ENCODE measurements around the gene CCSER1. TPM values are rescaled to one million over a fixed set of nuclear protein-coding genes. Genes with fewer than 3 reads are reported as not detected.

CCSER1 gene
- total RNA-seq, 4 donors from 2014 or later, result 27.5 to 66.5 (median 54.3) TPM

DNA sequence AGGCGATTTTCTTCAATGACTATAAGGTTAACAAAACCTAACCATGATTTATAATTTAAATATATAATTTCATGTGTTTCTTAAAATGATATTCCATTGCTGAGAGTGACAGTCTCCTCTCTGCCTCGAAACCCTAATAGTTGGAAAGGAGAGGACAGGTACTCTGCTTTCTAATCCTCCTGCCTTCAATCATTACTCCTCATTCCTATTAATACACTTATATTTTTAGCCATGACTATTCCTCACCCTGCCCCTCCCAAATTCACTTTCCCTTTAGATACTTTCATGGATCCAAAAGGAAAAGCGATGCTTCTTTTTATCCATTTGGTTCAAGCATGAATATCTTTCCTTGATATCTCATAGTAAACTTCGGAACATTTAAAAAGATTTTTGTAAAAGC is 418.2 kb downstream of the CCSER1 start:
- Histone ChIP-seq H3K4me1 (no peaks in the 10 kb centered on the region), H3K9me3 (no peaks in the 10 kb centered on the region), H3K36me3 (no peaks in the 10 kb centered on the region), H3K27me3 (no peaks in the 10 kb centered on the region), H3K27ac (no peak overlapping the region), H3K4me3 (no peak overlapping the region)
- no peak for TF ChIP-seq POLR2A (IDR thresholded peaks at IDR 0.05)
- TF ChIP-seq, protein P1, sequence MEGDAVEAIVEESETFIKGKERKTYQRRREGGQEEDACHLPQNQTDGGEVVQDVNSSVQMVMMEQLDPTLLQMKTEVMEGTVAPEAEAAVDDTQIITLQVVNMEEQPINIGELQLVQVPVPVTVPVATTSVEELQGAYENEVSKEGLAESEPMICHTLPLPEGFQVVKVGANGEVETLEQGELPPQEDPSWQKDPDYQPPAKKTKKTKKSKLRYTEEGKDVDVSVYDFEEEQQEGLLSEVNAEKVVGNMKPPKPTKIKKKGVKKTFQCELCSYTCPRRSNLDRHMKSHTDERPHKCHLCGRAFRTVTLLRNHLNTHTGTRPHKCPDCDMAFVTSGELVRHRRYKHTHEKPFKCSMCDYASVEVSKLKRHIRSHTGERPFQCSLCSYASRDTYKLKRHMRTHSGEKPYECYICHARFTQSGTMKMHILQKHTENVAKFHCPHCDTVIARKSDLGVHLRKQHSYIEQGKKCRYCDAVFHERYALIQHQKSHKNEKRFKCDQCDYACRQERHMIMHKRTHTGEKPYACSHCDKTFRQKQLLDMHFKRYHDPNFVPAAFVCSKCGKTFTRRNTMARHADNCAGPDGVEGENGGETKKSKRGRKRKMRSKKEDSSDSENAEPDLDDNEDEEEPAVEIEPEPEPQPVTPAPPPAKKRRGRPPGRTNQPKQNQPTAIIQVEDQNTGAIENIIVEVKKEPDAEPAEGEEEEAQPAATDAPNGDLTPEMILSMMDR (IDR thresholded peaks at IDR 0.05), result no peak
- no peak for DNase-seq

DNA sequence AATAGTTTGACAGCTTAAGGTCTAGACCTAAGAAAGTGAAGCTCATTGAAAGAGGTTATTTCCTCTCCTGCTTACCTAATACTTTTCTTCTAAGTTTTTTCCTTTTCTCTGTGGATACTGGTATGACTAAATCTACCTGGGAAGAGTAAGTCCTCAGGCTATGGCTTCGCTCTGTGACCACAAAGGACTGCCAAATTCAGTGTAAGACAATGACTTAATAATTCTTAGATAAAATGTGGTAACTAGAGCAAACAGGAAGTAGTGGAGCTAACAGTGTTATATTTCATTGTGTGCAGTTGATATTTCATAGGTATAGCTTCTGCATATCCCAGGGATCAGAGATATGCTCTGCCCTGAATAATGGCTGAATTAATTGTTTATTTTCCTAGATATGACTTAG is 418.9 kb downstream of the CCSER1 start:
- no peaks in the 10 kb centered on the region for H3K9me3 ChIP-seq
- no peaks in the 10 kb centered on the region for H3K4me1 ChIP-seq
- no peak for DNase-seq
- TF ChIP-seq POLR2A (IDR thresholded peaks at IDR 0.05), result no peak
- TF ChIP-seq, protein P1 (IDR thresholded peaks at IDR 0.05), result no peak
- no peaks in the 10 kb centered on the region for H3K36me3 ChIP-seq
- H3K27ac ChIP-seq, result no peak overlapping the region
- H3K4me3 ChIP-seq, result no peak overlapping the region
- no peaks in the 10 kb centered on the region for H3K27me3 ChIP-seq

DNA sequence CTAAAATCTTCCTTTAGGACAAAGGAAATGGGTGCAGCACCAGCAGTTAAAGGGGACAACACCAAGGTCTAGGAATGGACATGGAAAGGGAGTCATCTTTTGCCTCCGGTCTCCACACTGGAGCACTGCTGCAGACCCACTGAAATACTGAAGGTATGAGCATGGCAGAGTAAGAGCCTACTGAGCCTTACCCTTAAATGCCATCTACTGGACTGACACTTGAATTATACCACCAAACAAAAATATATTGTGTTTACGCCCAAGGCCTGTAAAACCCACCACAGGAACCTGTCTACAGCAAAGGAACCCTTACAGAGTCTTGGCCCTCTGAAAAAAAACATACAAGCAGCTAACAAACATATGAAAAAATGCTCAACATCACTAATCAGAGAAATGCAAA is 443.4 kb downstream of the CCSER1 start:
- TF ChIP-seq, protein P1 (IDR thresholded peaks at IDR 0.05), result no peak
- Histone ChIP-seq H3K36me3 (no peaks in the 10 kb centered on the region), H3K27ac (no peak overlapping the region), H3K4me1 (no peaks in the 10 kb centered on the region), H3K27me3 (no peaks in the 10 kb centered on the region), H3K9me3 (no peaks in the 10 kb centered on the region), H3K4me3 (no peak overlapping the region)
- DNase-seq, result no peak

DNA sequence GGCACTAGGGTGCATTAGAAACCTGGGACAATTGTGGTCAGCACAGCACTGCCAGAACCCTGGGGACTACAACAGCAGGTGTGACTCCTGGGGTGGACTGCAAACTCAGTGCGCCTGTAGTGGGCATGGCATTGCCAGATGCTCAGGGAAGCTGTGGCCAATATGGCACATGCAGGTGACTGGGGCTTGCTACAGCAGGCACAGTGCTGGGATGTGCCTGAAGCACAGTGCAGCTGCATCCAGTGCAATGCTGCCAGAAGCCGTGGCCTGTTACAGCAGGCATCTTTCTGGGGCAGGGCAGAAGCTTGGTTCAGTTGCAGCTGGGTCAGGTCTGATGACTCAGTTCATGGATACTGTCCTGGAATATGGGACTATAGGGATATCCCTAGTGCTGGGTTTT is 445.8 kb downstream of the CCSER1 start:
- DNase-seq, result no peak
- Histone ChIP-seq H3K27ac (no peak overlapping the region), H3K9me3 (no peaks in the 10 kb centered on the region), H3K27me3 (no peaks in the 10 kb centered on the region), H3K4me3 (no peak overlapping the region), H3K36me3 (no peaks in the 10 kb centered on the region), H3K4me1 (no peaks in the 10 kb centered on the region)
- TF ChIP-seq POLR2A (IDR thresholded peaks at IDR 0.05), result no peak
- TF ChIP-seq, protein P1 (IDR thresholded peaks at IDR 0.05), result no peak

DNA sequence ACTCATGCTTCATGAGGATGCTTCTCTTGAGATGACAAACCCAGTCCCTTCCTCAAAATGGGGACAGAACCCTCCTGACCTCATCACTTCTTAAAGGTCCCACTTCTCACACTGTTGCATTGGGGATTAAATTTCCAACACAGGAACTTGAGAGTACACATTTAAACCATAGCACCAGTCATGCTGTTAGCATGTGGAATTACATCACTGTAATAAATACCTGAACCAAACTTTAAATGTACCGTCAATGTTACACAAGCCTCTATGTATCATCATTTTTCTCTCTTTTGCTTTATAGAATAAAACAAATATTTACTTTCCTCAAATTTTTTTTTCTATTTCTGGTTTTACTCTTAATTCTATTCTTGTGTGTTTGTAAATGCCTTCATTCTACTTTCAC is 448.2 kb downstream of the CCSER1 start:
- no peak for DNase-seq
- H3K4me1 ChIP-seq, result no peaks in the 10 kb centered on the region
- H3K36me3 ChIP-seq, result no peaks in the 10 kb centered on the region
- no peak overlapping the region for H3K4me3 ChIP-seq
- H3K27ac ChIP-seq, result no peak overlapping the region
- H3K27me3 ChIP-seq, result no peaks in the 10 kb centered on the region
- TF ChIP-seq, protein P1 (IDR thresholded peaks at IDR 0.05), result no peak
- no peak for TF ChIP-seq POLR2A (IDR thresholded peaks at IDR 0.05)
- H3K9me3 ChIP-seq, result no peaks in the 10 kb centered on the region

DNA sequence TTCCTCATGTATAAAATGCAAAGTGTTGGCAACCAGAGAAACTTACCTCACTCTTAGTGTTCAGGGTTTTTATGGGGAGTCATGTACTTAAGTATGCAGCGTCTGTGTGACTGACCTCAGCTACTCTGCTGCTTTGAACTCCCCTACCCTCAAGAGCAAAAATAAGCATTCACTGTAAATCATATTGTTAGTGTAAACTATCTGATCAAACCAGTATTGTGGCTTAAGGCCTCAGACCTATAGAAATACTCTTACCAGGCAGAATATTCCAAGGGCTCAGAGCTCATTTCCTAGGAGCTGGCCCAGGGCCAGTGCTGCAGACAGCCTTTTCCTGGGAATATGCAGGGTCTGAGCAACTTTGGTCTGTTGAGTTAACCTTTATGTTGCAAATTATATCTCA is 453.1 kb downstream of the CCSER1 start:
- no peaks in the 10 kb centered on the region for H3K27me3 ChIP-seq
- no peak overlapping the region for H3K4me3 ChIP-seq
- H3K9me3 ChIP-seq, result no peaks in the 10 kb centered on the region
- no peak for DNase-seq
- no peaks in the 10 kb centered on the region for H3K4me1 ChIP-seq
- no peak overlapping the region for H3K27ac ChIP-seq
- no peak for TF ChIP-seq POLR2A (IDR thresholded peaks at IDR 0.05)
- TF ChIP-seq, protein P1 (IDR thresholded peaks at IDR 0.05), result no peak
- no peaks in the 10 kb centered on the region for H3K36me3 ChIP-seq
